ENCODE measurements around the gene HIVEP2. TPM values are rescaled to one million over a fixed set of nuclear protein-coding genes. Genes with fewer than 3 reads are reported as not detected.

Gene HIVEP2
- total and polyA plus RNA-seq, 3 donors from 2014 or later: 4.7 to 10.8 (median 10.7) TPM

DNA sequence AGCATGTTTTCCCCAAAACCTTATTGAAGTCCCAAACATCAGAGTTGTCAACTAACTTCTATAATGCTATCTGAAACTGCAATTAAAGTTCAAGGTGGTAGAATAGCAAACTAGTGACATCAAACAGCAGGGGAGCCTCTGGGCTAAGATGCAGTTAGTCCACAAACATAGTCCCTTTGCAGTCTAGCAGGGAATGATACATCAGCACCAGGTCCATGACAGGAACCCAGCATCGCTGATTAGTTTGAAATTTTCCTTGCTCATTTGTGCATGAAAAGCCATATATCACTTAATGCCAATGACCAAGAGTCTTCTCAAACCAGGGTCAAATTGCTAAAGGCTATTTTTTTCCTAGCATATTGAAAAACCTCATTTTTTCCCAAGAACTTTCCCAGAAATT, 145.3 kb downstream of the HIVEP2 start:
- Histone ChIP-seq H3K27ac (no peak overlapping the region), H3K27me3 (no peaks in the 10 kb centered on the region), H3K4me1 (no peaks in the 10 kb centered on the region), H3K4me3 (no peak overlapping the region), H3K36me3 (ENCODE audit: low read depth, missing control alignments) (no peaks in the 10 kb centered on the region), H3K9me3 (no peaks in the 10 kb centered on the region)
- intact Hi-C loops (cut with DNase I; ENCODE audit: low total_unique reads): no loop called here
- DNase-seq: no peak
- WGBS, 2 donors: 84 to 85% methylated on average over 1 of the region's 1 CpG
- no peak for TF ChIP-seq POLR2A (IDR thresholded peaks at IDR 0.05)
- TF ChIP-seq, protein P1, sequence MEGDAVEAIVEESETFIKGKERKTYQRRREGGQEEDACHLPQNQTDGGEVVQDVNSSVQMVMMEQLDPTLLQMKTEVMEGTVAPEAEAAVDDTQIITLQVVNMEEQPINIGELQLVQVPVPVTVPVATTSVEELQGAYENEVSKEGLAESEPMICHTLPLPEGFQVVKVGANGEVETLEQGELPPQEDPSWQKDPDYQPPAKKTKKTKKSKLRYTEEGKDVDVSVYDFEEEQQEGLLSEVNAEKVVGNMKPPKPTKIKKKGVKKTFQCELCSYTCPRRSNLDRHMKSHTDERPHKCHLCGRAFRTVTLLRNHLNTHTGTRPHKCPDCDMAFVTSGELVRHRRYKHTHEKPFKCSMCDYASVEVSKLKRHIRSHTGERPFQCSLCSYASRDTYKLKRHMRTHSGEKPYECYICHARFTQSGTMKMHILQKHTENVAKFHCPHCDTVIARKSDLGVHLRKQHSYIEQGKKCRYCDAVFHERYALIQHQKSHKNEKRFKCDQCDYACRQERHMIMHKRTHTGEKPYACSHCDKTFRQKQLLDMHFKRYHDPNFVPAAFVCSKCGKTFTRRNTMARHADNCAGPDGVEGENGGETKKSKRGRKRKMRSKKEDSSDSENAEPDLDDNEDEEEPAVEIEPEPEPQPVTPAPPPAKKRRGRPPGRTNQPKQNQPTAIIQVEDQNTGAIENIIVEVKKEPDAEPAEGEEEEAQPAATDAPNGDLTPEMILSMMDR (IDR thresholded peaks at IDR 0.05): no peak

DNA sequence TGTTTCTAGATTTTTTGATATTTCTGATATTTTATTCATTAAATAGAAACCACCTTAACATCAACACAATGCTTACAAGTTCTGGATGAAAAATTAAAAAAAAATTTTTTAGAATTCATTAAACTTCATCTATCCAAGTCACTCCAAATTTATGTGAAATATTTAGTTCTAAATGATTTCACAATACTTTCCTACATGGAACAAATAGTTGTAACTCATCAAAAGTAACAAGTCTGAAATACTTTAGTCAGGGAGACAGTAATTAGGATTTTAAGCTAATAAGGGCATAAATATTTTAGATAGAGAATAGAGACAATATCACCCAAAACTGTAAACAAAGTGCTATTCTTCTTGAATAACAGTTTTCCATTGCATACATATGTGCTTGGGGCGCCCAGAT, 147.8 kb downstream of the HIVEP2 start:
- no peaks in the 10 kb centered on the region for H3K36me3 ChIP-seq (ENCODE audit: low read depth, missing control alignments)
- H3K4me3 ChIP-seq: no peak overlapping the region
- H3K27me3 ChIP-seq: no peaks in the 10 kb centered on the region
- no peak for DNase-seq
- WGBS, 2 donors: 97% methylated on average over 1 of the region's 1 CpG
- intact Hi-C loops (cut with DNase I; ENCODE audit: low total_unique reads): no loop called here
- no peaks in the 10 kb centered on the region for H3K4me1 ChIP-seq
- TF ChIP-seq, protein P1 (IDR thresholded peaks at IDR 0.05): no peak
- no peak for TF ChIP-seq POLR2A (IDR thresholded peaks at IDR 0.05)
- H3K9me3 ChIP-seq: no peaks in the 10 kb centered on the region
- no peak overlapping the region for H3K27ac ChIP-seq

DNA sequence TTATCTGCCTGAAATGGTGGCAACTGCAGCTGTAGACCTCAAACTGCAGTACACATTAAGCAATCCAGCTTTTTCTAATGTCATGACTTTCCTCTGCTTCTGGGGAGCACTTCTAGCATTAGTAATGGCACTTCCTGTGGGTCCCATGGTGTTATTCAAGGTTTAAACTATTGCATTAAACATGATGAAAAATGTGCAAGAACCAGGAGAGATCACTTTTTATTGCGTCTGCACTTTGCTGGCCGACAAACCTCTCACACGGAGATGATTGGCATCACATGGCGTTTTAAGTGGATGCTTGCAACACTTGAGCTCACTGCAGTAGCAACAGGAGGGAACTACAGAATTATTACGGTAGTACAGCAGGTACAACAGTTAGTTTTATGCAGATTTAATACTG, 148.4 kb downstream of the HIVEP2 start:
- DNase-seq: no peak
- Histone ChIP-seq H3K4me3 (no peak overlapping the region), H3K27me3 (no peaks in the 10 kb centered on the region), H3K27ac (no peak overlapping the region), H3K9me3 (no peaks in the 10 kb centered on the region), H3K36me3 (ENCODE audit: low read depth, missing control alignments) (no peaks in the 10 kb centered on the region), H3K4me1 (no peaks in the 10 kb centered on the region)
- WGBS, 2 donors: 94 to 95% methylated on average over 5 of the region's 5 CpGs
- intact Hi-C loops (cut with DNase I; ENCODE audit: low total_unique reads): no loop called here
- TF ChIP-seq, protein P1 (IDR thresholded peaks at IDR 0.05): no peak
- TF ChIP-seq POLR2A (IDR thresholded peaks at IDR 0.05): no peak

DNA sequence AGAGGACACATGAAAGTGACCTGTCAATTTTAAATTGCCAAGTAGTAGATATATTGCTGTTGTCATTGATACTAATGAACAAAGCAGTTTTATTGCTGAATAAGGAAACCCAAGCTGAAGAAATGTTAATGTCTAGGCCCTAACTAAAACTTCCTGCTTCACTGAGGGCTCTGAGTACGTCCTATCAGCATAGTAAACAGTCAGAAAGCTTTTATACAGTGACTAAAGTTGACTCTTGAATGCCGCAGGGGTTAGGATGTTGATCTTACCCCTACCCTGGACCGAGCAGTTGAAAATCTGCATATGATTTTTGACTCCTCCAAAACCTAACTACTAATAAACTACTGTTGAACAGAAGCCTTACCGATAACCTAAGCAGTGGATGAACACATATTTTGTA, 149.0 kb downstream of the HIVEP2 start:
- no peaks in the 10 kb centered on the region for H3K4me1 ChIP-seq
- no peak overlapping the region for H3K4me3 ChIP-seq
- H3K36me3 ChIP-seq (ENCODE audit: low read depth, missing control alignments): no peaks in the 10 kb centered on the region
- intact Hi-C loops (cut with DNase I; ENCODE audit: low total_unique reads): no loop called here
- H3K27me3 ChIP-seq: no peaks in the 10 kb centered on the region
- 92 to 98% methylated on average over 4 of the region's 4 CpGs for WGBS, 2 donors
- no peak overlapping the region for H3K27ac ChIP-seq
- H3K9me3 ChIP-seq: no peaks in the 10 kb centered on the region
- no peak for DNase-seq
- TF ChIP-seq, protein P1 (IDR thresholded peaks at IDR 0.05): no peak
- no peak for TF ChIP-seq POLR2A (IDR thresholded peaks at IDR 0.05)

DNA sequence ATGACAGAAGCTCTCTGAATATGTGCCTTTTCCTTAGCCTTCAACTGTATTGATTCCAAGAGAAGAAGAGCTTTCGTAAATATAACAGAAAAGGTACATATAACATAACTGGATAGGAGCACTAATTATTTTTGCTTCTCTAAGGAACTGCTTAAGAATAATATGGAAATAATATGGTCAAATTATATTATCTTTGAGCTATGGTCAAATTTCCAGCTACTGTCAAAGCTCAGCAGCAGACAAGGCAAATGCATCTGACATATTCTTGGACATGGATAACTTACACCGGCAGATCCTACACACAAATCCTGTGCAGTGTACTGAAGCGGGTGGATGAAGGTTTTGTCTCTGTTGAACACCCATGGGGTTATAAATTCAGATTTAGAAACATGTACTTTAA, 150.6 kb downstream of the HIVEP2 start:
- 88 to 98% methylated on average over 3 of the region's 3 CpGs for WGBS, 2 donors
- no peak overlapping the region for H3K27ac ChIP-seq
- no peaks in the 10 kb centered on the region for H3K9me3 ChIP-seq
- intact Hi-C loops (cut with DNase I; ENCODE audit: low total_unique reads): no loop called here
- no peak overlapping the region for H3K4me3 ChIP-seq
- H3K36me3 ChIP-seq (ENCODE audit: low read depth, missing control alignments): no peaks in the 10 kb centered on the region
- no peak for DNase-seq
- no peaks in the 10 kb centered on the region for H3K4me1 ChIP-seq
- H3K27me3 ChIP-seq: no peaks in the 10 kb centered on the region
- no peak for TF ChIP-seq POLR2A (IDR thresholded peaks at IDR 0.05)
- TF ChIP-seq, protein P1 (IDR thresholded peaks at IDR 0.05): no peak
